ENCODE measurements around the gene TNFAIP8. TPM values are rescaled to one million over a fixed set of nuclear protein-coding genes. Genes with fewer than 3 reads are reported as not detected.

Gene TNFAIP8
- total RNA-seq, 2 experiments from 2014 or later: 141 to 142 TPM

GRCh38 chr5:119340597-119341218 lies 15.1 kb upstream of the TNFAIP8 start:
- H3K27ac Mint-ChIP-seq: peak overlapping the region; percentile 96
- no peaks in the 10 kb centered on the region for H3K27me3 Mint-ChIP-seq (ENCODE audit: low read depth)
- H3K9me3 Mint-ChIP-seq: no peaks in the 10 kb centered on the region
- H3K4me1 Mint-ChIP-seq (ENCODE audit: low read depth): peaks cover 93% of the 10 kb centered on the region
- CTCF ChIA-PET: interaction anchor here (0.7 to 9.6 kb wide), 15 partner anchors 11 to 352 kb away, joined by 3 to 54 read pairs (median 5); partner anchors contain the start of genes DTWD2 and TNFAIP8
- DNase-seq: peak; percentile 68
- H3K36me3 Mint-ChIP-seq (ENCODE audit: low read depth): peaks cover 14% of the 10 kb centered on the region
- H3K4me3 Mint-ChIP-seq: peak overlapping the region; percentile 69
- intact Hi-C loops (cut with micrococcal nuclease): loop anchor here (1.0 to 2.0 kb wide), 5 partner anchors 7 to 270 kb away; partner anchors contain the start of gene DMXL1

GRCh38 chr5:119341452-119342349 lies 14.1 kb upstream of the TNFAIP8 start:
- intact Hi-C loops (cut with micrococcal nuclease): loop anchor here (1.0 to 2.0 kb wide), 9 partner anchors 8 to 310 kb away; partner anchors contain the start of gene DMXL1
- peaks cover 94% of the 10 kb centered on the region for H3K4me1 Mint-ChIP-seq (ENCODE audit: low read depth)
- peak overlapping the region; percentile 69 for H3K4me3 Mint-ChIP-seq
- peak overlapping the region; percentile 96 for H3K27ac Mint-ChIP-seq
- no peaks in the 10 kb centered on the region for H3K9me3 Mint-ChIP-seq
- H3K27me3 Mint-ChIP-seq (ENCODE audit: low read depth): no peaks in the 10 kb centered on the region
- H3K36me3 Mint-ChIP-seq (ENCODE audit: low read depth): peaks cover 20% of the 10 kb centered on the region
- CTCF ChIA-PET: interaction anchor here (0.7 to 9.6 kb wide), 12 partner anchors 10 to 73 kb away, joined by 3 to 54 read pairs (median 4); partner anchors contain the start of gene TNFAIP8
- no peak for DNase-seq

DNA sequence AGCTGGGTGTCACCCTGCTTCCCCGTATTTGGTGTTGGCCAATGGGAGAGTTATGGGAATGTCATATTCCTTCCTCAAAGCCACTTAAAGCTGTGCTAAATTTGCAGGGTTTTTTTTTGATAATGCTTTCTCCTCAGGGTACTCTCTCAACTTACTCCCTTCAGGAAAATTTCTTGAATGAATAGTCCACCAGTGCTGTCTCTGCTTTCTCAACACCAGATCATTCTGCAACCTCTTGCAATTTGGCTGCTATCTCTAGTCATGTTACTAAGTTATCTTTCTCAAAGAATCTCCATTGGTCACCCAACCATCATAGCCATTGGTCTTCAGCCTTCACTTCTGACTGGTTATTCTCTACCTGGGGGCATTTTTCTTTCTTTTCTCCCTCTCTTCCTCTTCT lies 13.4 kb upstream of the TNFAIP8 start:
- intact Hi-C loops (cut with micrococcal nuclease): loop anchor here (1.0 kb wide), 5 partner anchors 13 to 311 kb away; no protein-coding TSS in a partner anchor
- peaks cover 20% of the 10 kb centered on the region for H3K36me3 Mint-ChIP-seq (ENCODE audit: low read depth)
- peak overlapping the region; percentile 69 for H3K4me3 Mint-ChIP-seq
- peaks cover 94% of the 10 kb centered on the region for H3K4me1 Mint-ChIP-seq (ENCODE audit: low read depth)
- H3K27me3 Mint-ChIP-seq (ENCODE audit: low read depth): no peaks in the 10 kb centered on the region
- no peak for DNase-seq
- H3K9me3 Mint-ChIP-seq: no peaks in the 10 kb centered on the region
- CTCF ChIA-PET: interaction anchor here (0.6 to 9.6 kb wide), 6 partner anchors 12 to 74 kb away, joined by 3 to 54 read pairs (median 4); no protein-coding TSS in a partner anchor
- H3K27ac Mint-ChIP-seq: peak overlapping the region; percentile 96

DNA sequence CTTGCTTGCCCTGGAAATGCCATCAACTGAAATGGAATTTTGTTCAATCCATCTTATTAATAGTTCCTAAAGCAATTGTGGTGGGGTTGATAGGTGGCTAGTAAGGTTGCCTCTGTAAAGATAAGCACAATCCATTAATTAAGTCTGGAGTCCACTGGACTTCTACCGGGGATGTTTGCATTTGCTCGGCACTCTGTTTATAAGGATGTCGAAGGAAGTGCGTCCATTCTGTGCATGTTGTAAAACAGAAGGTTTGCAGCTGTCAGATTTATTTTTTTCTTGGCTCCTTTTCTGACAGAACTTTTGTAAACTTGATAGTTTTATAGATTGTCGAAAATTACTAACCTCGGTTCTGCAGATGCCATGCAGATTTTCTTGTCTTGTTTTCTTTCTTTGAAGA lies 12.8 kb upstream of the TNFAIP8 start:
- H3K4me1 Mint-ChIP-seq (ENCODE audit: low read depth): peaks cover 94% of the 10 kb centered on the region

DNA sequence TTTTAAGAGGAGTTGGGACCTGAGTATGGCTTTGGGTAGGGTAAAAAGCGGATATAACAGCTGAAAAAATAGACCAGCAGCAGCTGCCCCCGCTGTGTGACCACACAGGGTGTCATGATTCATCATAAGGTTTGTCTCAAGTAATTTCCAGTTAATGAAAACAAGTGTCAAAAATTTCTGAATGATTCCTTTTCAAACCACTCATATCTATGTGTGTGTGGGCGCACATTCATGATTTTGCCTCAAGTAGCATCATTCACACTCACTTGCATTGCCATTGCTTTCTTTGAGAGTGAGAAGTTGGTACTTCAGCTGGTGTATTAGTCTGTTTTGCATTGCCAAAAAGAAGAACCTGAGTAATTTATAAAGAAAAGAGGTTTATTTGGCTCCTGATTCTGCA lies 12.1 kb upstream of the TNFAIP8 start:
- no peaks in the 10 kb centered on the region for H3K9me3 Mint-ChIP-seq
- H3K36me3 Mint-ChIP-seq (ENCODE audit: low read depth): peaks cover 20% of the 10 kb centered on the region
- CTCF ChIA-PET: interaction anchor here (0.9 to 1.6 kb wide), 4 partner anchors 18 to 71 kb away, joined by 3 to 4 read pairs (median 4); no protein-coding TSS in a partner anchor
- H3K4me3 Mint-ChIP-seq: peak overlapping the region; percentile 42
- peaks cover 94% of the 10 kb centered on the region for H3K4me1 Mint-ChIP-seq (ENCODE audit: low read depth)
- peak; percentile 78 for DNase-seq
- no peaks in the 10 kb centered on the region for H3K27me3 Mint-ChIP-seq (ENCODE audit: low read depth)
- intact Hi-C loops (cut with micrococcal nuclease): loop anchor here (1.0 kb wide), 1 partner anchor 264 kb away; no protein-coding TSS in a partner anchor
- peak overlapping the region; percentile 96 for H3K27ac Mint-ChIP-seq

More for the DNA sequence above, 12.8 kb upstream of the TNFAIP8 start:
- Mint-ChIP-seq H3K9me3 (no peaks in the 10 kb centered on the region), H3K4me3 (peak overlapping the region; percentile 40), H3K27ac (peak overlapping the region; percentile 96), H3K36me3 (ENCODE audit: low read depth) (peaks cover 20% of the 10 kb centered on the region), H3K27me3 (ENCODE audit: low read depth) (no peaks in the 10 kb centered on the region)
- no peak for DNase-seq
- intact Hi-C loops (cut with micrococcal nuclease): loop anchor here (1.0 kb wide), 1 partner anchor 264 kb away; no protein-coding TSS in a partner anchor
- CTCF ChIA-PET: interaction anchor here (1.0 to 4.7 kb wide), 3 partner anchors 19 to 29 kb away, joined by 3 to 46 read pairs (median 4); no protein-coding TSS in a partner anchor

- Mint-ChIP-seq H3K27me3 (ENCODE audit: low read depth) (no peaks in the 10 kb centered on the region), H3K4me3 (peak overlapping the region; percentile 42), H3K4me1 (ENCODE audit: low read depth) (peaks cover 94% of the 10 kb centered on the region), H3K27ac (peak overlapping the region; percentile 96), H3K9me3 (no peaks in the 10 kb centered on the region), H3K36me3 (ENCODE audit: low read depth) (peaks cover 23% of the 10 kb centered on the region)
- DNase-seq: no peak
- CTCF ChIA-PET: interaction anchor here (0.7 to 2.8 kb wide), 5 partner anchors 13 to 72 kb away, joined by 3 to 11 read pairs (median 4); no protein-coding TSS in a partner anchor
- intact Hi-C loops (cut with micrococcal nuclease): no loop called here
Observed at GRCh38 chr5:119344231-119344630, 11.6 kb upstream of the TNFAIP8 start.

DNA sequence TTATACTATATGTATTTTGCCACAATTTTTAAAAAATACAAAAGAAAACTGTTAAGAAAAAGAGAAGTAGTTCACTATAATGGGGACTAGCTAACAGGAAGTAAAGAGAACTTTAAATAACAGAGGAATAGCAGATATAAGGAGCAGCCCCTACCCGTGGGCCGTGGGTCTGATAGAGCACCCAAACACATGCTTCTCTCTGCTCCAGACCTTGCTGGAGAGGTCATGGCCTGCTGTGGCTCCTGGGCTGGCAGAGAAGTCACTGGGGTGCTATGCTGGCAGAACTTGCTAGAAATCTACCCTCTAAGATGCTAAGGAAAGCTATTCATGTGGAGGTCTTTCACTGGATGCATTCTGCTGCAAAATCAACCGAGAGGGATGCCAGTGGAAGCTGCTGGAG lies 10.0 kb upstream of the TNFAIP8 start:
- no peak for DNase-seq
- Mint-ChIP-seq H3K36me3 (ENCODE audit: low read depth) (peaks cover 20% of the 10 kb centered on the region), H3K27me3 (ENCODE audit: low read depth) (no peaks in the 10 kb centered on the region), H3K9me3 (no peaks in the 10 kb centered on the region), H3K4me1 (ENCODE audit: low read depth) (peaks cover 93% of the 10 kb centered on the region), H3K4me3 (no peak overlapping the region), H3K27ac (peak overlapping the region; percentile 88)
- intact Hi-C loops (cut with micrococcal nuclease): loop anchor here (1.0 kb wide), 1 partner anchor 9 kb away; no protein-coding TSS in a partner anchor
- CTCF ChIA-PET: interaction anchor here (0.9 to 2.8 kb wide), 7 partner anchors 9 to 66 kb away, joined by 3 to 13 read pairs (median 8); no protein-coding TSS in a partner anchor

DNA sequence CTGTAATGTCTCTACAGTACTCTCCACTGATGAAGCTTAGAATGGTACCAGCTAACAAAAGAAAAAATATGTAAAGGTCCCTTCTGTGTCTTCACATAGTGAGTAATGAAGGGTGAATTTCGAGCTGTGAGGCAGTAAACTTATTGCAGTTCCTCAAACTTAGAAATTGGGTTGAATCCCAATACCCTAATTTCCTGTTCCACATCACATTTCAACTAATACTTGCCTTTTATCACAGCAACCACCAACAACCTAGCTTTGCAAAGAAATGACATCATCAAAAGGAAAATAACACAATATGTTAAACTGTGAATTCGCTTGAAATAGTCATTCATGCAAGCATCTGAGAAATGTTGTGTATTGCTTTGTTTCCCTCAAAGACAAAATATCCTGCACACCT lies 9.4 kb upstream of the TNFAIP8 start:
- peak overlapping the region; percentile 88 for H3K27ac Mint-ChIP-seq
- no peak overlapping the region for H3K4me3 Mint-ChIP-seq
- no peak for DNase-seq
- H3K4me1 Mint-ChIP-seq (ENCODE audit: low read depth): peaks cover 88% of the 10 kb centered on the region
- peaks cover 20% of the 10 kb centered on the region for H3K36me3 Mint-ChIP-seq (ENCODE audit: low read depth)
- no peaks in the 10 kb centered on the region for H3K27me3 Mint-ChIP-seq (ENCODE audit: low read depth)
- no peaks in the 10 kb centered on the region for H3K9me3 Mint-ChIP-seq
- CTCF ChIA-PET: interaction anchor here (0.9 to 2.8 kb wide), 7 partner anchors 9 to 73 kb away, joined by 3 to 13 read pairs (median 8); no protein-coding TSS in a partner anchor
- intact Hi-C loops (cut with micrococcal nuclease): loop anchor here (1.0 kb wide), 1 partner anchor 9 kb away; no protein-coding TSS in a partner anchor

GRCh38 chr5:119347574-119347973 lies 8.2 kb upstream of the TNFAIP8 start:
- Mint-ChIP-seq H3K4me3 (no peak overlapping the region), H3K9me3 (no peaks in the 10 kb centered on the region)
- intact Hi-C loops (cut with micrococcal nuclease): loop anchor here (1.0 kb wide), 1 partner anchor 20 kb away; no protein-coding TSS in a partner anchor

GRCh38 chr5:119347991-119348390 lies 7.8 kb upstream of the TNFAIP8 start:
- H3K4me1 Mint-ChIP-seq (ENCODE audit: low read depth): peaks cover 86% of the 10 kb centered on the region
- intact Hi-C loops (cut with micrococcal nuclease): loop anchor here (1.0 kb wide), 1 partner anchor 19 kb away; no protein-coding TSS in a partner anchor
- no peak overlapping the region for H3K4me3 Mint-ChIP-seq
- DNase-seq: no peak
- CTCF ChIA-PET: interaction anchor here (1.0 to 2.6 kb wide), 4 partner anchors 11 to 64 kb away, joined by 3 to 13 read pairs (median 9); no protein-coding TSS in a partner anchor
- H3K9me3 Mint-ChIP-seq: no peaks in the 10 kb centered on the region
- H3K27me3 Mint-ChIP-seq (ENCODE audit: low read depth): no peaks in the 10 kb centered on the region
- peaks cover 22% of the 10 kb centered on the region for H3K36me3 Mint-ChIP-seq (ENCODE audit: low read depth)
- peak overlapping the region; percentile 88 for H3K27ac Mint-ChIP-seq

More at GRCh38 chr5:119347574-119347973, 8.2 kb upstream of the TNFAIP8 start:
- DNase-seq: no peak
- H3K36me3 Mint-ChIP-seq (ENCODE audit: low read depth): peaks cover 20% of the 10 kb centered on the region
- CTCF ChIA-PET: interaction anchor here (1.0 to 2.6 kb wide), 6 partner anchors 10 to 74 kb away, joined by 3 to 13 read pairs (median 7); no protein-coding TSS in a partner anchor
- H3K4me1 Mint-ChIP-seq (ENCODE audit: low read depth): peaks cover 86% of the 10 kb centered on the region
- peak overlapping the region; percentile 88 for H3K27ac Mint-ChIP-seq
- H3K27me3 Mint-ChIP-seq (ENCODE audit: low read depth): no peaks in the 10 kb centered on the region

DNA sequence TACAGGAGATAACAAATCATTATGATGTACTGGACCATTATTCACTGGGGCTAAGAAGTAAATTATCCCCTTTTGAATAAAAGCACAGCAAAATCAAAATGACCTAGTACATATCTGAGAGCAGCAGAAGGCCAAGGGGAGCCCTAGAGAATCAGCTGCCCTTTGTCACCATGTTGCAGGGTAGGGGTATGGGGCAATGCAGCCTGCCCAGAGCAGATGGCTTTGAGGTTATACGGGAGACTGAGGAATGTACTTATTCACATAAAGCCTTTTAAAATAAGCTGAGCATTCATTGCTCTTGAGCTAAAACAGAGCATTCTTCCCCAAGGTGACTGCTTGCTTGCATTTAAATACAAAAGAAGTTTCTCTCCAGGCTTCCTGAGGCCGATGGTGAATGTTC lies 2.6 kb upstream of the TNFAIP8 start:
- DNase-seq: no peak
- Mint-ChIP-seq H3K27ac (peak overlapping the region; percentile 83), H3K9me3 (no peaks in the 10 kb centered on the region), H3K27me3 (ENCODE audit: low read depth) (no peaks in the 10 kb centered on the region), H3K4me1 (ENCODE audit: low read depth) (peaks cover 65% of the 10 kb centered on the region), H3K4me3 (peak overlapping the region; percentile 48), H3K36me3 (ENCODE audit: low read depth) (peaks cover 31% of the 10 kb centered on the region)
- intact Hi-C loops (cut with micrococcal nuclease): no loop called here
- CTCF ChIA-PET: interaction anchor here (0.6 to 3.0 kb wide), 6 partner anchors 14 to 59 kb away, joined by 3 to 8 read pairs (median 4); no protein-coding TSS in a partner anchor
